Panc1 (cell line): ENCODE results near the gene GGTA1. TPM values are rescaled to one million over a fixed set of nuclear protein-coding genes. Genes with fewer than 3 reads are reported as not detected.

Experiments used
- ATAC-seq: fragments of 200-7000 bp; cut with Tn5 transposase; 2 replicates; pipeline ENCODE4 v1.9.1; 2020; ENCODE audit warnings: mild to moderate bottlenecking, moderate library complexity
- BruUV-seq: library from RNA; stranded (reverse); fragments of 400-500 nt; replicated peaks from 2 replicates; lab custom pipeline; 2021; lab: Mats Ljungman, UMichigan
- CTCF ChIA-PET: fragments of 300-600 bp; sonication (Branson Sonifier 250); formaldehyde crosslinking; loops from one replicate; lab custom pipeline; 2022; ENCODE audit warnings: antibody characterized with exemption; lab: Charles Lee
- POLR2A ChIA-PET: fragments of 300-600 bp; sonication (Branson Sonifier 250); formaldehyde crosslinking; loops from one replicate; lab custom pipeline; 2022; ENCODE audit warnings: antibody characterized with exemption; lab: Charles Lee
- DNase-seq: peaks from one replicate; pipeline ENCODE4 v3.0.0-alpha.2; 2010; ENCODE audit warnings: low read depth, low spot score
- H3K27ac ChIP-seq: 2 replicates; pipeline ENCODE4 v1.5.1; 2011; ENCODE audit warnings: mild to moderate bottlenecking, low read length, inconsistent platforms
- H3K27me3 ChIP-seq: fragments of 200-500 bp; sonication (Bioruptor generic); 2 replicates; pipeline ENCODE4 v1.6.0; 2014; ENCODE audit warnings: low read length, inconsistent platforms; ENCODE audit not compliant: control insufficient read depth, insufficient read depth
- H3K36me3 ChIP-seq: fragments of 200-500 bp; sonication (Bioruptor generic); 2 replicates; pipeline ENCODE4 v1.5.1; 2014; ENCODE audit warnings: inconsistent platforms, mild to moderate bottlenecking, low read length, moderate library complexity; ENCODE audit not compliant: control insufficient read depth, insufficient read depth
- H3K4me1 ChIP-seq: 2 replicates; pipeline ENCODE4 v1.5.1; 2011; ENCODE audit warnings: inconsistent platforms, mild to moderate bottlenecking, low read length, moderate library complexity; ENCODE audit not compliant: control insufficient read depth, insufficient read depth
- H3K4me3 ChIP-seq, 2 experiments: 2 replicates each; pipeline ENCODE4 v1.5.1; 2011 to 2012; ENCODE audit warnings: low read depth in 2 of 2, low read length in 2 of 2, mild to moderate bottlenecking in 2 of 2, inconsistent platforms in 1 of 2, moderate library complexity in 1 of 2
- H3K9me3 ChIP-seq: fragments of 200-500 bp; sonication (Bioruptor generic); 2 replicates; pipeline ENCODE4 v1.5.1; 2014; ENCODE audit warnings: low read depth, mild to moderate bottlenecking, inconsistent platforms, low read length, moderate library complexity; ENCODE audit not compliant: control insufficient read depth, insufficient read depth
- POLR2AphosphoS5 ChIP-seq: IDR thresholded peaks from 2 replicates; pipeline ENCODE4 v1.6.1; 2012; ENCODE audit warnings: mild to moderate bottlenecking, low read depth, low read length, moderate library complexity
- SIN3A ChIP-seq: IDR thresholded peaks from 2 replicates; pipeline ENCODE4 v1.6.1; 2012; ENCODE audit warnings: low read depth, mild to moderate bottlenecking, low read length, moderate library complexity, borderline replicate concordance; ENCODE audit not compliant: insufficient read depth
- TCF7L2 ChIP-seq: IDR thresholded peaks from 2 replicates; pipeline ENCODE4 v1.6.1; 2011; ENCODE audit warnings: mild to moderate bottlenecking, low read depth, low read length, inconsistent platforms
- in situ Hi-C: cut with HindIII; loops from 2 replicates; pipeline ENCODE4 v1.10.0; 2016; ENCODE audit warnings: low sequenced_read_pairs, low pct_unique_long_range_greater_than_20kb
- intact Hi-C: fragments of 100-400 bp; cut with micrococcal nuclease; formaldehyde crosslinking; loops from one replicate; pipeline ENCODE4 v1.10.0; 2022; ENCODE audit not compliant: unreplicated experiment
- total RNA-seq: library from RNA; stranded (reverse); gene quantifications from one replicate; pipeline ENCODE4 v1.2.1, GENCODE V29; 2021; ENCODE audit not compliant: unreplicated experiment
- TF ChIP-seq, protein P1 (sequence below): fragments of 450-650 bp; IDR thresholded peaks from 2 replicates; pipeline ENCODE4 v1.5.1; 2017; ENCODE audit warnings: mild to moderate bottlenecking
- TF ChIP-seq, protein P2 (sequence below), 2 experiments: IDR thresholded peaks; 2 replicates each; pipeline ENCODE4 v1.6.1; 2011 to 2012; ENCODE audit warnings: low read depth in 2 of 2, control low read depth in 1 of 2, low read length in 1 of 2, mild to moderate bottlenecking in 1 of 2, moderate library complexity in 1 of 2; ENCODE audit not compliant: insufficient read depth in 1 of 2

Gene GGTA1
- total RNA-seq, 1 experiment from 2014 or later, result not detected

DNA sequence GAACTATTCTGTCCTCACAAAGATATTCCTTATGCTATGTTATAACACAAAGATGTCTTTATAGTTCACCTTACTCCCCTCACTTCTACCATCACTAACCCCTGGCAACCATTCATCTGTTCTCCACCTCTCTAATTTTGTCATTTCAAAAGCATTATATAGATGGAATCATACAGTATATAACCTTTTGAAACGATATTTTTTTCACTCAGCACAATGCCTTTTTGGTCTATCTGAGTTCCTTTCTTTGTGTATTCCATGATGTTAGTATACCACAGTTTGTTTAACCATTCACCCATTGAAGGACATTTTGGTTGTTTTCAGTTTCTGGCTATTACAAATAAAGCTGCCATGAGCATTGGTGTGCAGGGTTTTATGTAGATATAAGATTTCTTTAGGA lies 93.7 kb downstream of the GGTA1 start:
- DNase-seq, result no peak
- H3K36me3 ChIP-seq, result no peaks in the 10 kb centered on the region
- CTCF ChIA-PET, result interaction anchor here (0.7 kb wide), 1 partner anchor 535 kb away, joined by 15 read pairs; no protein-coding TSS in a partner anchor
- TF ChIP-seq TCF7L2 (no peak), POLR2AphosphoS5 (no peak), SIN3A (no peak)
- TF ChIP-seq, protein P1, sequence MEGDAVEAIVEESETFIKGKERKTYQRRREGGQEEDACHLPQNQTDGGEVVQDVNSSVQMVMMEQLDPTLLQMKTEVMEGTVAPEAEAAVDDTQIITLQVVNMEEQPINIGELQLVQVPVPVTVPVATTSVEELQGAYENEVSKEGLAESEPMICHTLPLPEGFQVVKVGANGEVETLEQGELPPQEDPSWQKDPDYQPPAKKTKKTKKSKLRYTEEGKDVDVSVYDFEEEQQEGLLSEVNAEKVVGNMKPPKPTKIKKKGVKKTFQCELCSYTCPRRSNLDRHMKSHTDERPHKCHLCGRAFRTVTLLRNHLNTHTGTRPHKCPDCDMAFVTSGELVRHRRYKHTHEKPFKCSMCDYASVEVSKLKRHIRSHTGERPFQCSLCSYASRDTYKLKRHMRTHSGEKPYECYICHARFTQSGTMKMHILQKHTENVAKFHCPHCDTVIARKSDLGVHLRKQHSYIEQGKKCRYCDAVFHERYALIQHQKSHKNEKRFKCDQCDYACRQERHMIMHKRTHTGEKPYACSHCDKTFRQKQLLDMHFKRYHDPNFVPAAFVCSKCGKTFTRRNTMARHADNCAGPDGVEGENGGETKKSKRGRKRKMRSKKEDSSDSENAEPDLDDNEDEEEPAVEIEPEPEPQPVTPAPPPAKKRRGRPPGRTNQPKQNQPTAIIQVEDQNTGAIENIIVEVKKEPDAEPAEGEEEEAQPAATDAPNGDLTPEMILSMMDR, result no peak
- TF ChIP-seq, protein P2, sequence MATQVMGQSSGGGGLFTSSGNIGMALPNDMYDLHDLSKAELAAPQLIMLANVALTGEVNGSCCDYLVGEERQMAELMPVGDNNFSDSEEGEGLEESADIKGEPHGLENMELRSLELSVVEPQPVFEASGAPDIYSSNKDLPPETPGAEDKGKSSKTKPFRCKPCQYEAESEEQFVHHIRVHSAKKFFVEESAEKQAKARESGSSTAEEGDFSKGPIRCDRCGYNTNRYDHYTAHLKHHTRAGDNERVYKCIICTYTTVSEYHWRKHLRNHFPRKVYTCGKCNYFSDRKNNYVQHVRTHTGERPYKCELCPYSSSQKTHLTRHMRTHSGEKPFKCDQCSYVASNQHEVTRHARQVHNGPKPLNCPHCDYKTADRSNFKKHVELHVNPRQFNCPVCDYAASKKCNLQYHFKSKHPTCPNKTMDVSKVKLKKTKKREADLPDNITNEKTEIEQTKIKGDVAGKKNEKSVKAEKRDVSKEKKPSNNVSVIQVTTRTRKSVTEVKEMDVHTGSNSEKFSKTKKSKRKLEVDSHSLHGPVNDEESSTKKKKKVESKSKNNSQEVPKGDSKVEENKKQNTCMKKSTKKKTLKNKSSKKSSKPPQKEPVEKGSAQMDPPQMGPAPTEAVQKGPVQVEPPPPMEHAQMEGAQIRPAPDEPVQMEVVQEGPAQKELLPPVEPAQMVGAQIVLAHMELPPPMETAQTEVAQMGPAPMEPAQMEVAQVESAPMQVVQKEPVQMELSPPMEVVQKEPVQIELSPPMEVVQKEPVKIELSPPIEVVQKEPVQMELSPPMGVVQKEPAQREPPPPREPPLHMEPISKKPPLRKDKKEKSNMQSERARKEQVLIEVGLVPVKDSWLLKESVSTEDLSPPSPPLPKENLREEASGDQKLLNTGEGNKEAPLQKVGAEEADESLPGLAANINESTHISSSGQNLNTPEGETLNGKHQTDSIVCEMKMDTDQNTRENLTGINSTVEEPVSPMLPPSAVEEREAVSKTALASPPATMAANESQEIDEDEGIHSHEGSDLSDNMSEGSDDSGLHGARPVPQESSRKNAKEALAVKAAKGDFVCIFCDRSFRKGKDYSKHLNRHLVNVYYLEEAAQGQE (IDR thresholded peaks at IDR 0.05; ENCODE audit: insufficient read depth in 1 of 2, low read depth in 2 of 2, low read length in 1 of 2), result no peak
- H3K4me1 ChIP-seq, result no peaks in the 10 kb centered on the region
- no peak overlapping the region for H3K27ac ChIP-seq
- no peak overlapping the region for H3K4me3 ChIP-seq
- no TSS peak for BruUV-seq
- intact Hi-C loops, result no loop called here
- no peak for ATAC-seq
- no peaks in the 10 kb centered on the region; the same call in 1 of the 2 replicates for H3K9me3 ChIP-seq
- POLR2A ChIA-PET, result no interaction called here
- in situ Hi-C loops, result no loop called here
- H3K27me3 ChIP-seq, result no peaks in the 10 kb centered on the region; the same call in 1 of the 2 replicates

Other genes with a start within 250 kb of the GGTA1 start
- 278 TPM for gene GSN, start 231.7 kb downstream of the GGTA1 start, total RNA-seq
- gene STOM, start 129.6 kb downstream of the GGTA1 start, total RNA-seq, result 81.2 TPM
- 18.4 TPM for gene DAB2IP, start 151.8 kb upstream of the GGTA1 start, total RNA-seq